MCF 10A (cell line): ENCODE results near the gene PEX14. TPM values are rescaled to one million over a fixed set of nuclear protein-coding genes. Genes with fewer than 3 reads are reported as not detected.

ENCODE experiments used
- BruUV-seq: library from RNA; stranded (reverse); fragments of 400-500 nt; replicated peaks from 2 replicates; lab custom pipeline; 2021; lab: Mats Ljungman, UMichigan
- CTCF ChIA-PET: fragments of 300-600 bp; sonication (Branson Sonifier 250); formaldehyde crosslinking; extraction: SDS; loops from one replicate; lab custom pipeline; 2021; ENCODE audit warnings: antibody characterized with exemption, inconsistent platforms; lab: Yijun Ruan, JAX
- POLR2A ChIA-PET: fragments of 300-600, 350-650 bp; sonication (Branson Sonifier 250); formaldehyde crosslinking; extraction: SDS; loops from one replicate; lab custom pipeline; 2020; ENCODE audit warnings: antibody characterized with exemption, inconsistent platforms; lab: Yijun Ruan, JAX
- DNase-seq: peaks from one replicate; pipeline ENCODE4 v3.0.0-alpha.2; 2018; ENCODE audit not compliant: unreplicated experiment
- H3K27ac Mint-ChIP-seq: one replicate; pipeline ENCODE4 v1.8.0; 2022; ENCODE audit warnings: mild to moderate bottlenecking, low read depth, mixed read lengths; ENCODE audit not compliant: unreplicated experiment
- H3K27me3 Mint-ChIP-seq: one replicate; pipeline ENCODE4 v1.8.0; 2022; ENCODE audit warnings: mixed read lengths; ENCODE audit not compliant: insufficient read depth, unreplicated experiment
- H3K36me3 Mint-ChIP-seq: one replicate; pipeline ENCODE4 v1.8.0; 2022; ENCODE audit warnings: mild to moderate bottlenecking, moderate library complexity, mixed read lengths; ENCODE audit not compliant: insufficient read depth, unreplicated experiment
- H3K4me1 Mint-ChIP-seq: one replicate; pipeline ENCODE4 v1.8.0; 2022; ENCODE audit warnings: mixed read lengths; ENCODE audit not compliant: insufficient read depth, unreplicated experiment
- H3K4me3 Mint-ChIP-seq: one replicate; pipeline ENCODE4 v1.8.0; 2022; ENCODE audit warnings: mild to moderate bottlenecking, moderate library complexity, mixed read lengths; ENCODE audit not compliant: unreplicated experiment
- H3K9me3 Mint-ChIP-seq: one replicate; pipeline ENCODE4 v1.8.0; 2022; ENCODE audit warnings: mixed read lengths; ENCODE audit not compliant: unreplicated experiment
- CTCF ChIP-seq: fragments of 200-600 bp; IDR thresholded peaks from one replicate; pipeline ENCODE4 v1.8.0; 2022; ENCODE audit warnings: antibody characterized with exemption, mild to moderate bottlenecking; ENCODE audit not compliant: unreplicated experiment
- intact Hi-C: fragments of 100-400 bp; cut with micrococcal nuclease; formaldehyde crosslinking; loops from 2 replicates; pipeline ENCODE4 v1.14.1; 2022
- total RNA-seq: library from RNA; stranded (reverse); gene quantifications from 2 replicates; pipeline ENCODE4 v1.2.3, GENCODE V29; 2022

Gene PEX14
- total RNA-seq, 1 experiment from 2014 or later, result 22.2 TPM

- H3K4me3 Mint-ChIP-seq, result no peak overlapping the region
- intact Hi-C loops, result no loop called here
- peaks cover 13% of the 10 kb centered on the region for H3K9me3 Mint-ChIP-seq
- peak overlapping the region; percentile 57 for H3K27ac Mint-ChIP-seq
- CTCF ChIA-PET, result no interaction called here
- H3K36me3 Mint-ChIP-seq, result no peaks in the 10 kb centered on the region
- BruUV-seq, result no TSS peak
- DNase-seq, result peak; percentile 16
- no peak for TF ChIP-seq CTCF
- POLR2A ChIA-PET, result interaction anchor here (0.6 to 1.7 kb wide), 3 partner anchors 10 to 79 kb away, joined by 3 to 4 read pairs (median 3); no protein-coding TSS in a partner anchor
- H3K27me3 Mint-ChIP-seq, result no peaks in the 10 kb centered on the region
- peaks cover 10% of the 10 kb centered on the region for H3K4me1 Mint-ChIP-seq
Measured at GRCh38 chr1:10575616-10576015, 100.9 kb downstream of the PEX14 start.

- Mint-ChIP-seq H3K4me3 (no peak overlapping the region), H3K36me3 (no peaks in the 10 kb centered on the region), H3K27ac (no peak overlapping the region), H3K9me3 (peaks cover 13% of the 10 kb centered on the region), H3K4me1 (peaks cover 10% of the 10 kb centered on the region), H3K27me3 (no peaks in the 10 kb centered on the region)
- TF ChIP-seq CTCF, result no peak
- intact Hi-C loops, result no loop called here
- no peak for DNase-seq
- ChIA-PET POLR2A (interaction anchor here (0.6 kb wide), 1 partner anchor 54 kb away, joined by 6 read pairs; no protein-coding TSS in a partner anchor), CTCF (no interaction called here)
- no TSS peak for BruUV-seq
Measured at GRCh38 chr1:10578070-10578469, 103.3 kb downstream of the PEX14 start.

- no peak for DNase-seq
- H3K27ac Mint-ChIP-seq, result no peak overlapping the region
- H3K36me3 Mint-ChIP-seq, result peaks cover 6% of the 10 kb centered on the region
- intact Hi-C loops, result no loop called here
- peaks cover 23% of the 10 kb centered on the region for H3K9me3 Mint-ChIP-seq
- H3K27me3 Mint-ChIP-seq, result no peaks in the 10 kb centered on the region
- BruUV-seq, result no TSS peak
- TF ChIP-seq CTCF, result no peak
- CTCF ChIA-PET, result no interaction called here
- POLR2A ChIA-PET, result interaction anchor here (0.7 kb wide), 1 partner anchor 31 kb away, joined by 4 read pairs; no protein-coding TSS in a partner anchor
- no peaks in the 10 kb centered on the region for H3K4me1 Mint-ChIP-seq
- H3K4me3 Mint-ChIP-seq, result no peak overlapping the region
Measured at GRCh38 chr1:10583641-10584040, 108.9 kb downstream of the PEX14 start.

- CTCF ChIA-PET, result interaction anchor here (0.7 kb wide), 1 partner anchor 87 kb away, joined by 3 read pairs; no protein-coding TSS in a partner anchor
- Mint-ChIP-seq H3K9me3 (peaks cover 15% of the 10 kb centered on the region), H3K27me3 (no peaks in the 10 kb centered on the region), H3K27ac (no peak overlapping the region), H3K36me3 (peaks cover 6% of the 10 kb centered on the region), H3K4me1 (no peaks in the 10 kb centered on the region), H3K4me3 (no peak overlapping the region)
- intact Hi-C loops, result no loop called here
- POLR2A ChIA-PET, result no interaction called here
- BruUV-seq, result no TSS peak
- no peak for TF ChIP-seq CTCF
- no peak for DNase-seq
Measured at GRCh38 chr1:10585242-10585641, 110.5 kb downstream of the PEX14 start.
